Activated T-helper 9 cell treated with anti-CD3 and anti-CD28 coated beads, Interleukin-2, amount 50 U/mL, for 16 hours (primary cell): Measurements from ENCODE around the gene RFK.
A peak's percentile ranks its signal among the peaks of the same experiment; 100 is the strongest.

Experiments used
- DNase-seq: peaks from one replicate; pipeline ENCODE4 v3.0.0-alpha.2; 2020; ENCODE audit warnings: low read depth

The RFK gene

DNA sequence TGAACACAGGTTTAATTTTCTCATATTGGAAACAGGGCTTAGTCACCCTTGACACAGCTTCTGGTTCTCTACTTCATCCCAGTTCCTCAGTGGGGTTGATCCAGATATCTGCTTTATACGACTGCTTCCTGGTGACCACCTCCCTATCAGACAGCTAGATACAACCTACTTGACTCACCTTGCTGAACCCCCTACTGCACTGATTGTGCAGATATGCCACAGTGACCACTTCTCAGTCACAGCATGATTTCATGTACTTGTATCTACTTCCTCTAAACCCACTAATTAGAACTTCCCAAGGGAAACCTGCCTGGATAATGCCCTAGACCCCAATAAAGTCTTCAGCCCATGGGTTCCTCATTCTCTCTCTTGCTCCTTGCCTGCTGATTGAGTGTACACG is 18.4 kb upstream of the RFK start:
- DNase-seq = no peak

DNA sequence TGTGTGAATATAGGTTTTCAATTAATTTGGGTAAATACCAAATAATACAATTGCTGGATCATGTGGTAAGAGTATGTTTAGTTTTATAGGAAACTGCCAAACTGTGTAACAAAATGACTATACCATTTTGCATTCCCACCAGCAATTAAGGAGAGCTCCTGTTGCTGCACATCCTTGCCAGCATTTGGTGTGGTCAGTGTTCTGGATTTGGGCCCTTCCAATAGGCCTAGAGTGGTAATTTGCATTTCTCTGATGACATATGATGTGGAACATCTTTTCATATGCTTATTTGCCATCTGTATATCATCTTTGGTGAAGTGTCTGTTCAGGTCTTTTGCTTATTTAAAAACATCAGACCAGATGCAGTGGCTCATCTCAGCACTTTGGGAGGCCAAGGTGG is 11.6 kb upstream of the RFK start:
- DNase-seq = no peak

DNA sequence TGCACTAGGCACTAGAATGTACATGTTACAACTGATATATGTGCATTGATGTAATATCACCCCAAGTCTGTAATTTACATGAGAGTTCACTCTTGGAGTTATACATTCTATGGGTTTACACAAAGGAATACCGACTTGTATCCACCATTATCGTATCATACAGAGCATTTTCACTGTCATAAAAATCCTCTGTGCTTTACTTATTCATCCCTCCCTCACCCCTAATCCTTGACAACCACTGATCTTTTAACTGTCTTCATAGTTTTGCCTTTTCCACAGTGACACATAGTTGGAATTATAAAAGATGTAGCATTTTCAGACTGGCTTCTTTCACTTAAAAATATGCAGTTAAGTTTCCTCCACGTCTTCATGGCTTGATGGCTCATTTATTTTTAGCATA is 11.1 kb upstream of the RFK start:
- no peak for DNase-seq

DNA sequence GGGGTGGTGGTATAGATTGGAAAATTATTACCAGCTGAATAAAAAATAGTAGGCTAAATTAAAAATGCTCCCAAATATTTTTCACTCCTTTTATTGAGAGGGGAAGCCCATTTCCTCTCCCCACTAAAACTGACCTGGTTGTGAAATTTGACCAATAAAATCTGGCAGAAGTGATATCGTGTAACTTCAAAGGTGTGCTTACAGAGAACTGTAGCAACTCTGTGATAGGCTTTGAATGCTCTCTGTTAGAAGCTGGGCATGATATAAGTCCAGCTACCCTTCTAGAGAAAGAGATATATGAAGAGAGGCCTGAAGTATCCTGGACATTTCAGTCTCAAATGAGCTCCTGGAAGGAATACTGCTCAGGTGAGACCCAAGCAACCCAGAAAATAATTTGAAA is 10.2 kb upstream of the RFK start:
- DNase-seq = no peak

DNA sequence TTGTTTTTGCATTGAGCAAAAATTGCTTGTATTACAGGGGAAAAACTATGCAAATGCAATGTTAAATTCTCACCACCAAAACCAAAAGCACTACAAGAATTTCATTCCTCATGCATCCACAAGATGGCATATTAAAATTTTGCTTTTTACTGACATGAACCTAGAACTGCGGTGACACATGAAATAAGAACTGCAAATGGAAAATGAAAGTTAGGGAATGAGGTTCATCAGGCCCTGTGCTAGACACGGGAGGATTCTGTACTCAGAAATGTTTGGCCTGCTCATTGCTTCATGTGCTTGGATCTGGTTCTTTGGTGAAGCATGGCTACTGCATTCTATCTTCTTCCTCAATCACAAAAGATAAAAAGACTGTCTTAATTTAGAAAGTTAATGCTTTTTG is 9.1 kb upstream of the RFK start:
- no peak for DNase-seq

DNA sequence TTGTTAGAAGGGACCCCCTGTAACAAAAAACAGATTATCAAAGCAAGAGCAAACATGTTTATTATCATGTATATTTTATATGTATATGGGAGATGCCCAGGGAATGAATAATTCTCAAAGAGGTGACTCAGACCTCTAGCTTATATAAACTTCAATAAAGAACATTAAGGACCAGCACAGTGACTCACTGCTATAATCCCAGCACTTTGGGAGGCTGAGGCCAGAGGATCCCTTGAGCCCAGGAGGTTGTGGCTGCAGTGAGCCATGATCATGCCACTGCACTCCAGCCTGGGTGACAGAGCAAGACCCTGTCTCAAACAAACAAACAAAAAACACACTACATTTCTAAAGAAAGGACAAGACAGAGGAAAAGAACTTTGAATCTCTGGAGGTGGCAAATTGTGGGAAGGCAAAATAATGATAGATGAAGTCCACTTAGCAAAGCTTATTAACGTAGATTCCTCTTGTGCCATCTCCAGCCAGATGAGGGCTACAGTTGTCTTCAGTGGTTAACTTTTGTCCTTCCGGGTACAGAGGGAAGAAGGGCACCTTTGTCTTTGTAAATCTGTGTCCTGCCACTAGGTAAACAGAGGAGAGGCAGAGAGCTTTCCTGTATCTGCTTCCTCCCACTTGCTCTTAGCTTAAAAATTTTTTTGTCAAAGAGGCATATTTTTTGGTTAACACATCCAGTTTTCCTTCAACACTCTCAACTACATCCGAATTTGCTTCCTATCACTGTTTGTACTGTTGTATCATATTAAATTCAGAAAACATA is 7.5 kb upstream of the RFK start:
- no peak for DNase-seq

DNA sequence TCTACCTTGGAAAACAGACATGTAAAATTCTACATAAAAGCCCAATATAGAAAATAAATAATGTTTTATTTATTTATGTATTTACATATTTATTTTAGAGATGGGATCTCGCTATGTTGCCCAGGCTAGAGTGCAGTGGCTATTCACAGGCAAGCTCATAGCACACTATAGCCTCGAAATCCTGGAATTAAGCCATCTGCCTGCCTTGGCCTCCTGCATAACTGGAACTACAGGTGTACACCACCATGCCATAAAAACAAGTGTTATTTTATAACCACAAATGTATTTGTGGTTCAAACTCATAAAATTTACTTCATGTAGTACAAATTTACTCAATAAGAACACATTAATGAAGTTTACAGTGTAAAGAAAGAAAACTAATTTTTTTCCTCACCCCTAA is 7.0 kb upstream of the RFK start:
- no peak for DNase-seq

DNA sequence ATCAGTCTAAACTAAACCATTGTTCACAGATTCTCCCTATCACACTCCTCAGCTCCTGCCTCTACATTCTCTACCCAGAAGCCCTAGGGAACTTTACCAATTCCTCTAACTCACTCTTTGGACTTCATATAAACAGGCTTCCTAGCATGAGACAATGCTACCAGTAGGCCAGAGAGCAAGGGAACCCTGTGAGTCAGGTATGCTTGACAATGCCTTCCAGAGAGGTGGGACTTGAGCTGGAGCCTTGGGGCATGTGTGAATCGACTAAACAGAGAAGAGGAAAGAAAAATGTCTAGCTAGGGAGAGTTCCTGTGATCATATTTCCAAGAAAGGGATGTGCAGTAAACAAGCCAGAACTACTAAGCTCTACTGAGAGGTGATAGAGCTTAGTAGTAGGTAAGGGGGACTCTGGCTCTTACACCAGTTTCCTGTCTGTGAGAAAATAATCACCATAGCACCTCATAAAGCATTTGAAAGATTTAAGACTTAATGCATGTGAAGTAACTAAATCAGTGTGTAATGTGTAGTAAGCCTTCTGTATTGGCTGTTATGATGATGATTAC is 6.4 kb upstream of the RFK start:
- DNase-seq = no peak

DNA sequence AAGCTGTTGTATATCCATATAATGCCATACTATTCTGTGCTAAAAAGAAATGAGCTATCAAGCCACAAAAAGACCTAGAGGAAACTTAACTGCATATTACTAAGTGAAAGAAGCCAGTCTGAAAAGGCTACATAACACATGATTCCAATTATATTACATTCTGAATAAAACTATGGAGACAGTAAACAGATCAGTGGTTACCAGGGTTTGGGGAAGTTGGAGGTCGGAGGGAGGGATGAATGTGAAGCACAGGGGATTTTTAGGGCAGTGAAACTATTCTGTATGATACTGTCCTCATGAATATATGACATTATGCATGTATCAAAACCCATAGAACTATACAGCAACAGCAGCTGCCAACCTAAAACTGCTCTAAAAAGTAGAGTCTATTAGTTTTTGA is 5.6 kb upstream of the RFK start:
- no peak for DNase-seq

DNA sequence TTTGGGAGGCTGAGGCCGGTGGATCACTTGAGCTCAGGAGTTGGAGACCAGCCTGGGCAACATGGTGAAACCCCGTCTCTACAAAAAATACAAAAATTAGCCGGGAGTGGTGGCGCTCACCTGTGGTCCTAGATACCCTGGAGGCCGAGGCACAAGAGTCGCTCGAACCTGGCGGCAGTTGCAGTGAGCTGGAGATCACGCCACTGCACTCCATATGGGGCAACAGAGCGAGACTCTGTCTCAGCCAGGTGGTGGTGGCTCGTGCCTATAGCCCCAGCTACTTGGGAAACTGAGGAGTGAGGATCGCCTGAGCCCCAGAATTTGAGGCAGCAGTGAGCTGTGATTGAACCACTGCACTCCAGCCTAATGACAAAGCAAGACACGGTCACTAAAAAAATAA is 2.4 kb upstream of the RFK start:
- DNase-seq = no peak

DNA sequence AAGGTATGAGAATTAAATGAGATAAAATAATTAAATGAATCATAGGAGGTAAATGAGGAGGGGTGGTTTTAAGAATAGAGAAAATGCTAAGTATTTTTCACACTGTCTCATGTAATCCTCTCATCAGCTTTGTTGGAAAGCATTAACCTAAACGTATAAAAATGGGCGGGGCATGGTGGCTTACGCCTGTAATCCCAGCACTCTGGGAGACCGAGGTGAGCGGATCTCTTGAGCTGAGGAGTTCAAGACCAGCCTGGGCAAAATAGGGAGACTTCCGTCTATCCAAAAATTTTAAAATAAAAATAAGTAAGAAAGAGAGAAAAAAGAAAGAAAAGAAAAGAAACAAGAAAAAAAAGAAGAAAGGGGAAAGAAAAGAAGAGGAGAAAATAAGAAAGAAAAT is 1.9 kb upstream of the RFK start:
- no peak for DNase-seq

DNA sequence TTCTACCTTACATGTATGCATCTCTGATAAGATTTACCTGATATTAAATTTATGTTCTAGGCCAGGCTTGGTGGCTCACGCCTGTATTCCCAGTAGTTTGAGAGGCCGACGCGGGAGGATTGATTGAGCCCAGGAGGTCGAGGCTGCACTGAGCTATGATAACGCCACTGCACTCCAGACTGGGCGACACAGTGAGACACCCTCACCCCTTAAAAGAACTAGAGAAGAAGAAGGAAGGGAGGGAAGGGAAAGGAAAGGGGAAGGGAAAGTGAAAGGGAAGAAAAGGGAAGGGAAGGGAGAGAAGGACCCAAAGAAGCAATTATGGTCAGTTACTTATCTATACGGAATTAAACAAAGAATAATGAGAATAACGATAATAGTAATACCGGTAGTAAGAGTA is 1.2 kb upstream of the RFK start:
- DNase-seq = no peak

DNA sequence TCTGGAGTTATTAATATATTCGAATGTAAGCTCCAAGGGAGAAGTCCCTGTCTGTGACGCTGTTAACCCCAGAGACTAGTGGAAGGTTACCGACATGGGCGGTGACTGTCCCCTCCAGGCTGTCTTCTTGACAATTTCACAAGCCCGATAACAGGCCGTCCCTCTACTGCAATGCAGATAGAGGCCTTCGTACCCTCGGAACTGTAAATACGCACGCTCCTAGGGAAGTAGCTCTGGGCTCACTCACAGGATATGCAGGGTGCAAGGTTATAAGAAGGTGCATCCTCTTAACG is 680 bp upstream of the RFK start:
- DNase-seq = peak; percentile 21

DNA sequence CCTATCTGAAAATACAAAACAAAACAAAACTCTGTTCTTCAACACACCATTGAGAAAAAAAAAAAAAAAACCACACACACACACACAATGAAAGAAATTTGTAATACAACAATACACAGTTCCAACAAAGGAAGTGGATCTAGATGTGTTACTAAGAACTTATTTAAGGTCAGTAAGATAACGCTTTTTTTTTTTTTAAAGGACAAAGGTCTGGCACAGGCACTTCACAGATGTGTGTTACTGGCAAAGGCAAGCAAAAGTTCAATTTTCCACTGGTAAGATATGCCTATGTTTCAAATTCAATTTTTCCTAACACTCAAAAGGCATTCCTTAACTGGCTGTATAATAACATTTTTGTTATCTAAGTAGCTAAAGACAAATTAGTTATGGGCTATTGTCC is 3.6 kb downstream of the RFK start:
- DNase-seq = no peak

DNA sequence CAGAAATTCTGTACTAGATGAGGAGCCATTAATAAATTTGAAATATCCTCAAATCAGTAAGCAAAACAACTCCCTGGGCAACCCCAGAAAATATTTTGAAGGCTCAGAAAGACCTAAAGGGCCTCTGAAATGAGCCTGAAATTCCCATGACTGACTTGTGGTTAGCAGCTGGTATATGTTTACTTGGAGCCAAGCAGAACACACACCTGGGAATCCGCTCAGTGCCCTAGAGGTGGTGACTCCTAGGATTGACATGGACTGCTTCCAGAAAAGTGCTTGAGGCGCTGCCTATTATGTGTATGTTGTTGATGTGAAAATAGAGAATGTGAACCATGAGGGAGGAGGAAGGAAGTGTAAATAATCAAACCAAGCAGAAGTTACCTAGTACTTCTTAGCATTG is 14.7 kb downstream of the RFK start:
- DNase-seq = no peak

DNA sequence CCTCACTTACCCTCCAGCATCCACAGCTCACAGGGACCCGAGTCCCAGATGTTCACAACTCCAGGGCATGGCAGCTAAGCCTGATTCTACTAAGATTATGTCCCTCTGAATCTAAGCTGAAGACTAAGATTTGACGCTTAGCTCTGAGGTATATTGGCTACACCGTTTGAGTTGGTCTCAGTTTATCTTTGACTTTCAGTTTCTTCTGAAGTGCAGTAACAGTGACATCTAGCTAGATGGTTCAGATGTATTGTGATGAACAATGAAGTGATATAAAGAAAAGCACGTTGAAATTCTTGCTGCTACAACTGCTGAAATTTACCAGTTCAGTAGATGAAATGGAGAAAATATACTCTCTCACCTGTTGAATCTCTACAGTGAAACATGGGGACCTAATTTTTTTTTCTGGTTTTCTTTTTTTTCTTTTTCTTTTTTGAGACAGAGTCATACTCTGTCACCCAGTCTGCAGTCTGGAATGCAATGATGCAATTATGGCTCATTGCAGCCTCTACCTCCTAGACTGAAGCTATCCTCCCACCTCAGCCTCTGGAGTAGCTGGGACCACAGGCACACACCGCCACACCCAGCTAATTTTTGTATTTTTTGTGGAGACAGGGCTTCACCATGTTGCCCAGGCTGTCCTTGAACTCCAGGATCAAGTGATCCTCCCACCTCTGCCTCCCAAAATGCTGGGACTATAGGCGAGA is 15.7 kb downstream of the RFK start:
- DNase-seq = no peak

DNA sequence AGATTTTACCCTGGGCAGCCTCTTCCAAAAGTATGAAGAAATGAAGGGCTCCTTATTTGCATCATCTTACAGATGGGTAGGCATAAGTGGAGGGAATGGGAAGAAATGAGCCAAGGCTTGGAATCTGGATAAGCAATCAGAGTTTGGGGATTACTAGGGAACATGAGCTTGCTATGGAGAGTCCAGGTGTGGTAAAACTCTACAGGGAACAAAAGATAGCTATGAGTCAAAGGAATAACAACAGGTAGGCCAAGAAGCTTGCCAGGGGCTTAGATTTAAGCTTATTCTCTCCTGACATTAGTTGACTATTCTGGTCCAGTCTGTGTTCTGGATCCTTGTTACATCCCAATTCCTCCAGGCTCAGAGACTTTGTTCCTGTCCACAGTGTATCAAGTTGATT is 16.4 kb downstream of the RFK start:
- no peak for DNase-seq

DNA sequence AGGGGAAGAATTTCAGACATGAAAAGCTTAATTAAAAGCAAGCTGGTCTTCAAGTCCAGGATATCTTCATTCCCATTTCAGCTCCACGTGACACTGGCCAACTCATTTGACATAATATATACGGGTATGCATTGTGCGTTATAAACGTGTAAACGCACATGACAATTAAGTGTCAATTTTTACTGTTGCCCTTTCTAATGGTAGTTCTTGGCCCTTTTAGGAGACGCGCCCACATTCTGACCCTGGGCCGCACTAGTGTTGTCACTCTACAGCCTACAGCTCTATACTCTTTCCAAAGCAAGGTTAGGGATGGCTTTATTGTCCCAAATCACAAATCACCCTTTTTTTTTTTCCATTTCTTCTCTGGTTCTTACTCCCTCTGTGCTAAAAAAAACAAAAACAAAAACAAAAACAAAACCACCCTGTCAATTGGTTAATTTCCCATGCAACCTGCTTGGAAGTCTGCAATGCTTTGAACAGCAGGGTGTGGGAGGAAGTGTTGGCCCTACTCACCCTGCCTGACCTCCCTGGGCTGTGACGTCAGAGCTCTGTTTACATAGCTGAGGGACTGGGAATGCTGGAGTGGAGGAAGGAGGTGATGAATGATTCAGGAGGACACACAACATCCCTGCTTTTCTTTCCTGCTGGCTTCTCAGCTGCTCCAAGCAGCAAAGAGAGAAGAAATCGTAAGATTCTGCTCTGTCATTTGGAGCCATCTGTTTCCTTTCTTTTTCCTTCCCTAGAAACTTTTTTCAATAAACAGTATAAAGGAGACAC is 19.3 kb downstream of the RFK start:
- no peak for DNase-seq

DNA sequence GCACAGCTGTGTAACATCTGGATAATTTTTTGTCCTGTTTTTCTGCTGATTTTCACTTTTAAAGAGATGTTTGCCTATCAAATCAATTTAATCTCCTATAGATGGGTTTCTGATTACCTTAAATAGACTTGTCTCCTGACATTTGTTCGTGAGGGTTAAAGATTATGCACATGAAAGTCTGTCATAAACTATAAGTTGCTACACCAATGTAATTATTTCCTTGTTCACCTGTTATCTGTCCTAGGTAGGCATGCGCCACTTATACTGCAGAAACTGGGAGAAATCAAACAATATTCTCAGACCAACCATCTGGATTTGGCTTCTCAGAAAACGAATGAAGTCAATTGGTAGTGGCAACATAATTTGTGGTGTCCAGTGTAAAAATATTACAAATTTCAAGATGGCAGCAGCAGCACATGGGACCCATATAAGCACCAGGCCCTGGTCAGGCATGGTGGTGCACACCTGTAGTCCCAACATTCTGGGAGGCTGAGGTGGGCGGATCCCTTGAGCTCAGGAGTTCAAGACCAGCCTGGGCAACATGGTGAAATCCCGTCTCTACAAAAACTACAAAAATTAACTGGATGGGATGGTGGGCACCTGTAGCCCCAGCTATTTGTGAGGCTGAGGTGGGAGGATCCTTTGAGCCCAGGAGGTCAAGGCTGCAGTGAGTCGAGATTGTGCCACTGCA is 20.3 kb downstream of the RFK start:
- DNase-seq = no peak

DNA sequence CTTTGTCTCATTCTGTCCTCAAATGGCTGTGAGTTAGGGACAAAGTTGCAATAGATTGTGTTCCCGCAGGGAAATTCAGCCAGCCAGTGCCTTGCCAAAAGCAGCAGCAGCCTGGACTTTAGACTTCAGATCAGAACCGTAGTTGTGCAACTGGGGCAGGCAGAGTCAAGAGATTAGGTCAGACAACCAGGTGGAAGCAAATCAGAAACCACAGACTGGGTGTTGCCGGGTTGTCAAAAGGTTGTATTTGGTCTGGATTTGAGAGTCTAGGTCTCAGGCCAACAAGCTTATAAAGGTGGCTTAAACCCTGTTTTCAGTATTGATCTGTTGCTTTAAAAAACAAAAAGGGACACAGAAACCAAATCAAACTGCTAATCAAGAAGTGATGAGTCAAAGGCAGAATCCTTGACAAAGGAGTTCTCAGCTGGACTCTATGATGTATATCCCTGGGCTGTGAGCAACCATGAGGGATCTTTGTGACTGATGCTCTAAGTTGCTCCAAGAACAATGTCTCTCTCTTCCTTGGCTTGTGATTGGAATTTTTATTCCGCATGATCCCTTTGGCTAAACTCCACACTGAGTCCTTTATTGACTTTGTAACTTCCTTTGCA is 20.9 kb downstream of the RFK start:
- no peak for DNase-seq

DNA sequence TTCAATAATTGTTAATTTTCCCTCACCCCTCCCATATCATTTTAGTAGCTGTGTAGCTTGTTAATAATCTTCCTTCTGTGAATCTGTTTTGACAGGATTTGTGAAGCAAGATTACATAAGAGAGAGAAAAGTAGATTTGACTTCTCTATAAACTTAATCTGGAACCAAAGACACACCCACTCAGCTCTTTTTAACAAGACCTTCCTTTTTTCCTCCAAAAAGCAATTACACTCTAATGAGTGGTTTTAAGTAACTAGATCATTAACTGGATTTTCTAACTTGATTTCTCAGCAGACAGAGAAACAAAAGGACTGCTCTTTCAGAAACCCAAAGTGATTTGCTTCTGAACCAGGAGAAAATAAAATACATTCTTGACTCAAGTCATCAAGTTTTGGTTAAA is 21.9 kb downstream of the RFK start:
- DNase-seq = no peak

DNA sequence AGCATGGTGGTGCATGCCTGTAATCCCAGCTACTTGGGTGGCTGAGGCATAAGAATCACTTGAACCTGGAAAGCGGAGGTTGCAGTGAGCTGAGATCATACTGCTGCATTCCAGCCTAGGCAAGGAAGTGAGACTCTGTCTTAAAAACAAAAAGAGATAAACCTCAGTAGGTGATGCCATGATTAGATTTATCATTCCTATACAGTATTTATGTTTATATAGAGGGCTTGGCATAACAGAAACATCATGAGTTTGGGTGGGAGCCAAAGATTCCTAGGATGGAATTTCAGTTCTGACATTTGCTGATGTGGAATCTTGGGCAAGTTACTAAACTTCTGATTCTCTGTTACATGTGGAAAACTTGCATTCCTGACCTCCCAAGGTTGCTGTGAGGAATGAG is 22.3 kb downstream of the RFK start:
- no peak for DNase-seq
